Stimulated activated CD8-positive, alpha-beta memory T cell treated with anti-CD3 and anti-CD28 coated beads, Interleukin-15, amount 100 ng/mL, for 48 hours (primary cell): ENCODE measurements around the gene NFKB1.
"Not testable (repeated sequence)": the region's sequence is repeated elsewhere in the genome, so short reads cannot be mapped to it uniquely, and the experiment has no call there.

ENCODE experiments used
- DNase-seq, 2 donors: peaks; one replicate each; pipeline ENCODE4 v3.0.0-alpha.2; 2020; ENCODE audit warnings: low read depth in 2 of 2

NFKB1 gene

DNA sequence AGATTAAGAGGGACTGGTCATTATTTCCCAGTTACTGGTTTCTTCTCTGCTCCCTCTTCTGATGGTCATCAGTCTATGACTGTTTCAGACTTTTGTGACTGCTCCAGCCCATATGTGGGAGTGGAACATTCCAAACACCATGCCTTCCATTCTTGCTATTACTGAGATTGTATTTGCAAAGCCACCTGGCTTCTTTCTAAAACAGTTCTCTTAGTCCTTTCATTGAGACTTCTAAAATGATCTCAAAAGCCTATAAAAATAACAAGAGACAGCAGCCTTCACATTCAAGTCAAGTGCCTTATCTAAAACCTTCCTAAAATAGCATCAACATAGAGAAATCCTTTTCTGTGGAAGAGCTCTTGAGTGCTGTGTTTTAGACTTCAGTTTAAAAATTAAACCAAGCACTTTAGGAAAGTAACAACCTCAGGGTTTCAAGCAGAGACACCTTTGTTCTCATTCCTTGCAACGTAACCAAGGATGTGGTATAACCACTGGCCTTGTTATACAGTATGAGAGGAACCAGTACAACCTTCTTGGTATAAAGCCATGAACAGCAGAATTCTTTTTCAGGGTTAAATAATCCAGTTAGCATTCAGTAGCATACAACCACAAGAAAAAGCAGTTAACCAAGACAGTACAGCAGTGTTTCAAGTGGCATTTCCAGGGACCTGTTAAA, 97.1 kb downstream of the NFKB1 start:
- no peak for DNase-seq

DNA sequence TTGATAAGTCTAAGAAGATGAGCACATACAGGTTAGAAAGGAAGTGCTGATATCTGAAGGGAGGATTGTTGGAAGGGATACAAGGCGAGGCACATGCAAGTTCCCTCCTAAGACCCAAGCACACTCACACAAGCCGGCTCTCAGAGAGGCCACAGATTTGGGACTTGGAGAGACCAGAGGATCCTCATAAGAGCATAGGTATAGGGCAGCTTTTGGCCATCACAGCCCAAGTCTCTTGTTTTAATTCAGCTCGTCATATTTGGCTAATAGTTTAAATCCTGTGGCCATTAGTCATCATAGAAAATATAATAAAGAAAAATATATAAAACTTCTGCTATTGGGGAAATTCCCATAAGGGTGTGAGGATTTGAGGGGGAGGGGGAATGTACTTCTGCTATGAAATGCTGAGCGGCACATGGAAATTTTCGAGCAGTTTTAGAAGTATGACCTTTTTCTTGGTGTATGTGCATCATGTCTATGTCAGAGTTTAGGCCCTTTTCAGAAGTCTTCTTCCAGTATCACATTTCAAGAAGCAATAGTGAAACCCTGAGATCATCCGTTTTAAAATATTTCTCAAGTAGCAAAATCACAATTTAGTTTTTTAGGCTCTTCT, 97.7 kb downstream of the NFKB1 start:
- no peak for DNase-seq

DNA sequence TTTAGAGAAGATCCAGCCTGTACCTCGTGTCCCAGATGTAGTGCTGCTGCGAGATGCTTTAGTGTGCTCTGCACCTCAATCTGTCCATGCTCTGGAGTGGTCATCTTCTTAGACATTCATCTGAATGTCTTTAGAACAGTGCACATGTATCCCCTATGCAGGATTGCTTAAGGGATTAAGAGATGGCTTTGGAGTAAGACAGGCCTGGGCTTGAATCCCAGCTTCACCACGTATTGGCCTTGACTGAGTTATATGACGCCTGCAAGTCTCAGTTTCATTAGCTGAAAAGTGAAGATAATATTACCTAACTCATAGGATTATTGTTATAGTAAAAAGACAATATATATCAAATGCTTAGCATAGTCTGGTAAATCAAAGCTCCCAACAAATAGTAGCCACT, 98.3 kb downstream of the NFKB1 start:
- DNase-seq: no peak

DNA sequence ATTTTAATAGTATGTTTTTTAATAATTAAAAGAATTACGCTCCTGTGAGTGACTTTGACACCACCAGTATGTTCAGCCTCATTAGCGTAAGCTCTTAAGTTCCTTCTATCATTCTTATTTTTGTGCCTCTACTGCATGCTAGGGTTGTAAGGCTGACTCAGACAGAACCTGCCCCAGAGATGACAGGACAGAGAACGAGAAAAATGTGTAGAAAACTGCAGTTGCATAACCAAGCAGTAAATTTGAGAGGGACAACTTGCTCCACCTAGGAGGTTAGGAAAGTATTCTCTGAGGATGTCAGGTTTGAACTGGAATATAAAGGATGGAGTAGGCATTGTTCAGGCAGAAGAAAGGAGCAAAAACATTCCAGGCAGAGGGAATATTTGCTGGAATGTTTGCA, 98.7 kb downstream of the NFKB1 start:
- no peak for DNase-seq

DNA sequence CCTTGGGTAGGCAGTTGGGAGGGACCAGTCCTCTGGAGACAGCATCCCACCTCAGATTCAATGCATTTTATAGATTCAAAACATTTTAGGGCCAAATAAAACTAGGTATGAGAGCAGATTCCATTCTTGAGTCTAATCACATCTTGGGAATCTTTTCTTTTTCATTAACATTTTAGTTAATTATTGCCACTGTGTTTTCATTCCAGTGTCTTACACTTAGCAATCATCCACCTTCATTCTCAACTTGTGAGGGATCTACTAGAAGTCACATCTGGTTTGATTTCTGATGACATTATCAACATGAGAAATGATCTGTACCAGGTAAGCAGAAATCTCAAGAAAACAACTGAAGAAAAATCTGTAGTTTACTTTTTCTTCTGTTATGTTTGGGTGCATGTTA, 99.5 kb downstream of the NFKB1 start:
- no peak for DNase-seq

DNA sequence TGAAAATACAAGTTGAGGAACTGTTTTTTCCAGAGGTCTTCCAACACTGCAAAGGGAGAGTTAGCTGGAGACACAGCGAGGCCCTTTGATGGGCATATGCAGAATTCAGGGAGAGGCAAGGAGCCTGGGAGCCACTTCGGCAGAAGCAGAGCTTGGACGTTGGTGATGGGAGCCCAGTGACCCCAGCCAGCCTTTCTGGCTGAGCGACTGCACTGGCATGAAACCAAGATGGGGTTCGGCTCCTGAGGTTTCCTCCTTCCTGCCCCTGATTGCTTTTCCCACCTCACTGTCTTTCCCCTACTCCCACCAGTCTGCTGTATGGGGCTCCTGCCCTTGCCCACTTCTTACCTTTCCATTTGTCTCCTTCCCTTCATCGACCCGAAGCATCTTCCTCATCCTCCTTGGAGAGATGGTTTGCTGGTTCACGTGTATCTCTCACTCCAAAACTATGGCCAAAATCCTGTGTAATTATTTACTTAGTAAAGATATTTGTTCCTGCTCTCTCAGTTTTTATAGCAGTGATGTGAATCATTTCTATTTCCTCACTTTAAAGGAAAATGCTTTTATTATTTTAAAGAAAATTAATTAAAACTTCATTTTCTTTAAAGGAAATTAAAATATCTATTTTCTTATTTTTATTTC, 100.5 kb downstream of the NFKB1 start:
- no peak for DNase-seq

DNA sequence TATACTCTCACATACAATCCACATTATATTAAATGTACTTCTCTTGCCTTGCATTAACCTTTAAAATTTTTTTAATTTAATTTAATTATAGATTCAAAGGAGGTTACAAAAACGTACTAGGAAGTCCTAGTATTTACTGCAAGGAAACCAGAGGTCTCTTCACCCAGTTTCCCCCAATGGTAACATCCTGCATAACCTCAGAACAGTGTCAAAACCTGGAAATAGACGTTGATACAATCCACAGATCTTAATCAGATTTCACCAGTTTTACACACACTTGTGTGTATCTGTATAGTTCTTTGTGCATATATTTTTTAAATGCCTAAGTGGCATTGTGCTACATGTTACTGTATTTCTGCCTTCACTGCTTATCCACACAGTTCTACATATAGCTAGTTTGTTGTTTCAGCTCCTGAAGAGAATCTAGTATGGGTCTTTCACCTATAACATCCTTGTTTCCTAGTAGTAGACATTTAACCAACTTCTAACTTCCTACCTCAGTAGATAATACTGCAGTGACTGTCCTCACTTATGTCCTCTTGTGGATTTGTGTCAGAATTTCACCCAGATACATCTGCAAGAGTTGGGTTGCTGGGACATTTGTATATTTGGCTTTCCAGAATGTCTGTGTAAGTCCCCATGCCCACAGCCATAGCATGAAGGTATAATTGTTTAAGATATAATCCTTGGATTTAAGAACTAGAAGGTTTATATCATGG, 103.2 kb downstream of the NFKB1 start:
- no peak for DNase-seq

DNA sequence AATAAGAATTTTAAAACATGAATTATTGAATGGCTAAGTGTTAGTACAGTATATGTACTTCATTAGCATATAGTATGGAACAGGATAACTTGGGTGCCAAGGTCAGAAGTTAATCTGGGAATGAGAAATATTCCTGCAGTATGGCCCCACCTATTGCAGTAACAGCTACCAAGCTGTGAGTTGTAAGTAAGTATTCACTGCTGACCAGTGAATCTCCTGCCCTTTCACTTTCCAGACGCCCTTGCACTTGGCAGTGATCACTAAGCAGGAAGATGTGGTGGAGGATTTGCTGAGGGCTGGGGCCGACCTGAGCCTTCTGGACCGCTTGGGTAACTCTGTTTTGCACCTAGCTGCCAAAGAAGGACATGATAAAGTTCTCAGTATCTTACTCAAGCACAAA, 105.1 kb downstream of the NFKB1 start:
- DNase-seq: no peak

DNA sequence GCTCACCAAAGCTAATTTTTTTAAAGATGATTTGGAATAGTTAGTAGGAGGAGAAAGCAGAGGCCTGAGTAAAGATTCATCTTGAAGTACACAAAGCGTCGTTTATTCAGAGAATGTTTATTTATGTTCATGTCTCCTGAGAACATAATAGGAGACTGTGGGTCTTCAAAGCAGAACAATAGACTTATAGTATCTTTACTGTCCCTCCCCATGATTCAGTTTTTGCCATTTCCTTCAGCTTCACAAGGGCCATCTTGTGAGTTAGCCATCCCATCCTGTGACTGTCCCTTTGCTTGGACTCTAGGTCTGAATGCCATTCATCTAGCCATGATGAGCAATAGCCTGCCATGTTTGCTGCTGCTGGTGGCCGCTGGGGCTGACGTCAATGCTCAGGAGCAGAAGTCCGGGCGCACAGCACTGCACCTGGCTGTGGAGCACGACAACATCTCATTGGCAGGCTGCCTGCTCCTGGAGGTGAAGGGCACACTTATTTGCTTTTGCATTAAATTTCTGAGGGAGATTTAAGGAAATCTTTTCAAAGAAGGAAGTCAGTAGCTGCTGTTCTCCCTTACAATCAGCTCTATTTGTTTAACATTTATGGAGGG, 105.8 kb downstream of the NFKB1 start:
- no peak for DNase-seq

DNA sequence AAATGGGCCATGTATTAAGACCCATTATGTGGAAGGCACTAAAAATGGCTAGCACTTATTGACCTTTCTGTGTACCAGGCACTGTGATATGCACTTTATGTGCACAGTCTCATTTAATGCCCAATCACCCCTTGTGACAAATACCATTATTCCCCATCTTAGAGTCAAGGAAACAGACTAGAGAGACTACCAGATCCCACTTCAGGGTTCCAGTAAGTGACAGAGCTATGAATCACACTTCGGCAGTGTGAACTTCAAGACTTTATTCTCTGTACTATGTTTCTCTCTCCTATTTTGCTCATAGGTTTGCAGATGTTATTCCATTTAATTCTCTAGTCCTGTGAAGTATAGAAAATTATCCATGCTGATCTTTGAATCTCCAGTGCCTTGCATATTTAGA, 107.0 kb downstream of the NFKB1 start:
- no peak for DNase-seq

DNA sequence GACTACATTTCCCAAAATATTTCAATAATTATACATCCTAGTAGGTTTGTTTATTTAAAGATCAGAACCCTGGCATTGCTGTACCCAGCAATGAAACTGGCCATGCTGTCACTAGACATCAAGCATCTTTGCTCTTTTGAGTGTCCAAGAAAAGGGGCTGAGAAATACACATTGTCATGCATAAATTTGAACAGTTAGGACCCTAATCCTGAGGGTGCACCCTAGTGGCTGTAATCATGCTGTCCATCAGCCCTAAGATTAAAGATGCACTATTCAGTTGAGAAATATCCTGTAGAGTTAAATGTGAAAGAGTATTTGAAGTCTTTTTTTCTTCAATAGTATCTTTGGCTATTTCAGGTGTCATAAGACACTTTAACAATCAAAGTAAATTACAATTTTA, 108.8 kb downstream of the NFKB1 start:
- DNase-seq: no peak

DNA sequence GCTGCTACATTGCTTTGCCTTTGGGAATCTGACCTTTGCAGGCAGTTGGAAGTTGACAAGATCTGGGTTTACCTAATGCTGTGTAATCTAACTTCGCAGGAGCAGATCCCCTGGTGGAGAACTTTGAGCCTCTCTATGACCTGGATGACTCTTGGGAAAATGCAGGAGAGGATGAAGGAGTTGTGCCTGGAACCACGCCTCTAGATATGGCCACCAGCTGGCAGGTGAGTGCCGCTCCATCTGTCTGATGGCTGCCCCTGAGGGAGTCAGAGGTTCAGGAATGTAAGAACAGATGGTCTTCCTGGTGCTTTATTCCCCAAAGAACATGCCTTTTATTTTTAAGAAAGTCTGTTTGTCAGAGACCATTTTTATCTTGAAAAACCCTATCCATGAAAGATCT, 109.3 kb downstream of the NFKB1 start:
- no peak for DNase-seq

DNA sequence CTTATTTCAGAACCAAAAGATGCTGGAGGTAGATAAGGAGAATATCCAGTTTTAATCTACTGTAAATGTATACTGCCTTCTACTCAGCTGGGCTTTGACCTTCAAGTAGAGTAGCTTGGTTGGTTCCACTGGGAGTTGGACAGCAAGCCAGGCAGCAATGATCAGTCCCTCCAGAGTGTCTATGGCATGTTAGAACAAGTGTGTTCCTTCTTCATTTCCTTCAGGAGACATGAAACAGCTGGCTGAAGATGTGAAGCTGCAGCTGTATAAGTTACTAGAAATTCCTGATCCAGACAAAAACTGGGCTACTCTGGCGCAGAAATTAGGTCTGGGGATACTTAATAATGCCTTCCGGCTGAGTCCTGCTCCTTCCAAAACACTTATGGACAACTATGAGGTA, 111.1 kb downstream of the NFKB1 start:
- no peak for DNase-seq

DNA sequence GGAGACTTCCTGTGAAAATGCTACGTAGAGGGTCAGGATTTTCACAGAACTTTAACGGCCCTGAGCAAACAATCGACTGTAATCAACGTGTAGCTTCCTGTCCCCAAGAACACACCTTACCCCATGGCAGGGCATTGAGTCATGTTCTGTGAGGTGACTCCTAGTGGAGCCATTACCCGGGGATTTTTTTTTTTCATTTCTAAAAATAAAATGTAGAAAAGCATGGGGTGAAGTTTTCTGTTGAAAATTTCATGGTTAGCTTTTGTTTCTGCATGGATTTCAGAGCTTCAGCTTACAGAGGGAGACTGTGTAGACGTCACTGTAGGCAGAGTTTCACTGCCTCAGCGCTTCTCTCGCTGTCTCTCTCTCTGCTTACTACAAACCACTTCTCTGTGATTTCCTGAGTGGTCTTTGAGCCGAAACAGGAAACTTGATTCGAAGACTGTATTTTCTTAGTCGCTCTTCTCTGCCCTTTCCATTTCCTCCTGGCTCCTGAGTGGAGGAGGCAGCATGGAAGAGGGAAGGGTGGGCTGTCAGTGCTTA, 111.7 kb downstream of the NFKB1 start:
- DNase-seq: no peak

DNA sequence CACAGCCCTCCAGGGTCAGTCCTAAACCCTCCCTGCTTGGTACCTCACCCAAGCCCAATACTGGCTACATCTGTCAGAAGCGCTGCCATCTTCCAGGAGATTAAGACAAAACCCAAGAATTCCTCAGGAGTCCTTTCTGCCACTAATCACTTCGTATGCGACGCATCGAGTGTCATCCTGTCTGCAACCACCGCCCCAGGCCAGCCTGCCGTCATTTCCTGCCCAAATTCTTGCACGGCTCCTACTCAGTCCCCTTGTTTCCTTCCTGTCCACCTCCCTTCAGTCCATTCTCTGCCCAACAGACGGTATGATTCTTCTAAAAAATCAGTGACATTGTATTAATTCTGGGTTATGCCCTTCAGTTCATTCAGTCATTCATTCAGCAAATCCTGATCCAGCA, 113.6 kb downstream of the NFKB1 start:
- no peak for DNase-seq

DNA sequence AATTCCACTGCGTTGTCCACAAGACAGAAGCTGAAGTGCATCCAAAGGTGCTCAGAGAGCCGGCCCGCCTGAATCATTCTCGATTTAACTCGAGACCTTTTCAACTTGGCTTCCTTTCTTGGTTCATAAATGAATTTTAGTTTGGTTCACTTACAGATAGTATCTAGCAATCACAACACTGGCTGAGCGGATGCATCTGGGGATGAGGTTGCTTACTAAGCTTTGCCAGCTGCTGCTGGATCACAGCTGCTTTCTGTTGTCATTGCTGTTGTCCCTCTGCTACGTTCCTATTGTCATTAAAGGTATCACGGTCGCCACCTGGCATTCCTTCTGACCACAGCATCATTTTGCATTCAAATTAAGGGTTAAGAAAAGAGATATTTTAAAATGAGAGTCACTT, 115.5 kb downstream of the NFKB1 start:
- no peak for DNase-seq

DNA sequence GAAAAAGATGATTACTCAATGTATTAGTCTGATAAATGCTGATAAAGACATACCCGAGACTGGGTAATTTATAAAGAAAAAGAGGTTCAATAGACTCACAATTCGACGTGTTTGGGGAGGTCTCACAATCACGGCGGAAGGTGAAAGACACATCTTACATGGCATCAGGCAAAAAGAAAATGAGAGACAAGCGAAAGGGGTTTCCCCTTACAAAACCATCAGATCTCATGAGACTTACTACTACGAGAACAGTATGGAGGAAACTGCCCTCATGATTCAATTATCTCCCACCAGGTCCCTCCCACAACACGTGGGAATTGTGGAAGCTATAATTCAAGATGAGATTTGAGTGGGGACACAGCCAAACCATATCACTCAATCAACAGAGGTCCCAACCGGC, 117.9 kb downstream of the NFKB1 start:
- not testable (repeated sequence) for DNase-seq

DNA sequence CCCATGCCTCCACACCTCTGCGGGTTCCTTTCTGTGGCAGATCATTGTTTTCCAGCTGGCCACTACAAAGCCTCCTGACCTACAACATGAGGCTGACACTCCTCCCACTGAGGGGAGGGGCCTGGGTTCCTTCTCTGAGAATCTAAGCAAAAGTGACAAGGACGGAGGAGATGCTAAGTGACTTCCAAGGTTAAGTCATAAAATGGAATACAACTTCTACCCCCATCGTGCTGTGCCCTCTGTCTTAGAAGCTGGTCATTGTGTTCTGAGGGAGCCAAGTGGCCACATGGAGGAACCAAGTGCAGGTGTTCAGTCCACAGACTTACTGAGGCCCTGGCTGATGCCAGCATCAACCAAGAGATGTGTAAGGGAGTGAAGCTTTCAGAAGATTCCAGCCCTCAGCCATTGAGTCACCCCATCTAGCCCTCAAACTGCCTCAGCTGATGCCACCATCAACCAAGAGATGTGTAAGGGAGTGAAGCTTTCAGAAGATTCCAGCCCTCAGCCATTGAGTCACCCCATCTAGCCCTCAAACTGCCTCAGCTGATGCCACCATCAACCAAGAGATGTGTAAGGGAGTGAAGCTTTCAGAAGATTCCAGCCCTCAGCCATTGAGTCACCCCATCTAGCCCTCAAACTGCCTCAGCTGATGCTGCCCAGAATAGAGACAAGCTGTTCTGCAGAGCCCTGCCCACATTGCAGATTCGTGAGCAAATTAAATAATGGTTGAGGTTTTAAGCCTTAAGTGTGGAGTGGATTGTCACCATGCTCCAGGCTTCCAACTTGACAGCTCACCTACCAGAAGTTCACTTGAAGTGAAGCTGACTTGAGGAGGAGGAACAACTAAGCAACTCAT, 118.8 kb downstream of the NFKB1 start:
- not testable (repeated sequence) for DNase-seq

DNA sequence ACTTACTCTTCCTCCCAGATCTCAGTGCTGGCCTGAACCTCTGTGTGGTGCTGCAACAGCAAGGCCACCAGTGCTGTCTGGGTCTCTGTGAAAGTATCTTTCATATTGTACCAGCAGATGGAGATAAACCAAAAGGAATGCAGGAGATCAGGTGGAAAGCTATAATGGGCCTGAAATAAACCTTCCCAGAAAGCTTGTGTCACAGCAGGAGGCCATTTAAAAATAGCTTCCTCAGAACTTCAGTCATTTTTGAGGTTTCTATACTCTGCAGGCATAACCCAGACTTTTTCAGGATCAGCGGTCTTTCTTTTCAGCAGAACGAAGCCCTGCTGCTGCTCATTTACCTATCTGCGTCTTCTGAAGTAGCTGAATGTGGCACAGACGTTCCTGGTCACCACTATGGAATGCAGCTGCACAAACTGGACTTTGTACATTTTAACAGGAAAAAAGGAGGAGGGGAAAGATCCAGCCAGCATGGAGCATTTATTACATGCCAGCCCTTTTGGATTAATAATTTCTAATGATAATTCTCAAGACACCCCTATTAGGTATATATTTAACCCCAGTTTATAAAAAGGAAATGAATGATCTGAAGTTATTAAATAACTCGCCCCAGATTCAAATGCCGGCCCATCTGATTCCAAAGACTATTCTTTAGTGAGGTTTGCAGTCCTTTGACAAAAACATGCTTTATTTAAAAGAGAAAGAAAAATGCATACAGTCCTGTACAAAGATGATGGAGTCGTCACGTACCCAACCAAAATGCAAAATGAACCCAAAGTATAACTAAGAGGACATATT, 119.7 kb downstream of the NFKB1 start:
- no peak for DNase-seq

DNA sequence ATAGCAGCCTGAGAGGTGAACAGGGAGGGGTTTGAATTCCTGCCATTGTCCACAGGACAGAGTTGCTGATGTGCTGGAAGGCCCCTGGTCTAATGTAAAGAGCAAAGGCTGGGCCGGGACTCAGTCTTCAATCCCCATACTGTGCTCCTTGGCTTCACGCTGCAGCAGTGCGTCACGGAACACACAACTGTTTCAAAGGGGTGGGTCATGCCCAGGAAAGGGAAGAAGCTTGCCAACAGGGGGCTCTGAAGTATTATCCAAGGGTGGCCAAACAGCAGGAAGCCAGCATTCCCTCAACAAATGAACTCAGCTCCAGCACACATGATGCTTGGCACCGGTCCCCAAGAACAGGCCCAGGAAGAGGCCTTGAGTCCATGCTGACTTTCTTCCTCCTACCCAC, 122.5 kb downstream of the NFKB1 start:
- DNase-seq: no peak
